ENCODE measurements around the gene ZNF845.
"Not testable (repeated sequence)": the region's sequence is repeated elsewhere in the genome, so short reads cannot be mapped to it uniquely, and the experiment has no call there.

Gene ZNF845

GRCh38 chr19:53388168-53388567 is 54.6 kb downstream of the ZNF845 start:
- DNase-seq, result no peak

GRCh38 chr19:53388904-53389303 is 55.4 kb downstream of the ZNF845 start:
- no peak for DNase-seq

GRCh38 chr19:53389571-53389970 is 56.0 kb downstream of the ZNF845 start:
- DNase-seq, result no peak

GRCh38 chr19:53389978-53390377 is 56.4 kb downstream of the ZNF845 start:
- no peak for DNase-seq

GRCh38 chr19:53394522-53394973 is 61.0 kb downstream of the ZNF845 start:
- DNase-seq, result no peak

DNA sequence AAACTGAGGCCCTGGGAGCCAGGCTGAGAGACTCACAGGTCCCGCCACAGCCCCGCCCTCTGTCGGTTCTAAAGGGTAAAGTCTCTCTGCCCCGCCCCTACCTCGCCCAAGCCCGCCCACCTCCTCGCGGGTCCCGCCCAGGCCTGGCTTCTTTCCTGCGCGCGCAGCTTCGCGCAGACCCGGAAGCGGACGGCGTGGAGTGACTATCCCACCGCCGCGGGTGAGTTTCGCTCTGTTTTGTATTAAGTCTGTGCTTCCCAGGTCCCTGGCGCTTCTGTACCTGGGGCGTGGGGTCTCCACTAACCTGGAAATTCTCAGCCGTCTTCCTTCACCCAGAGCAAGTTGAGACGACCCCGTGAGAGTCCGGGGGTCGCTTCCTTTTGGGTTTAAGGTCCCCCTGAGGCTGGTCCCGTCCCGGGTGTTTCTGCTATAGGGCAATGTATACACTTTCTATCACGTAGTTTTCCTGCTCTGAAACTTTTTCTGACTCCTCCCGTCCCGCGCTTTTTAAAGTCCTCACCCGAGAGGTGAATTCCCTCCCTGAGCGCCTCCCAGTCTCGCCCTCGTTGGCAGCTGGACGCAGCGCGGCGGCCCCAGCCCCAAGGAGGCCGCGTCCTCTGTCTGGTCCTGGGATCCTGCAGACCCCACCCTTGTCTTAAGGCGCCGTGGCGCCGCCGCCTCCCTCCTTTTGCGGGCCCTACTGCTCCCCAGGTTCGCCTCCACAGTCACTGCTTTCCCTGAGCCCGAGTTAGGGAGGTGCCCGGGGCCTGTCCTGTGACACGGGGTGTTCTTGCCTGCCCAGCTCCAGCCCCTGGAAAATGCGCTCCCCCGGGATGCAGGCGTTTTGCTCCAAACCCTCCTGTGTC is 61.7 kb downstream of the ZNF845 start, which contains the start of gene ZNF765:
Gene ZNF765 (plus strand): TSS at position 176 of the 866 bp plus-strand sequence. CDS start 2,867 bp downstream, outside the sequence.
- DNase-seq, result peak; percentile 97

DNA sequence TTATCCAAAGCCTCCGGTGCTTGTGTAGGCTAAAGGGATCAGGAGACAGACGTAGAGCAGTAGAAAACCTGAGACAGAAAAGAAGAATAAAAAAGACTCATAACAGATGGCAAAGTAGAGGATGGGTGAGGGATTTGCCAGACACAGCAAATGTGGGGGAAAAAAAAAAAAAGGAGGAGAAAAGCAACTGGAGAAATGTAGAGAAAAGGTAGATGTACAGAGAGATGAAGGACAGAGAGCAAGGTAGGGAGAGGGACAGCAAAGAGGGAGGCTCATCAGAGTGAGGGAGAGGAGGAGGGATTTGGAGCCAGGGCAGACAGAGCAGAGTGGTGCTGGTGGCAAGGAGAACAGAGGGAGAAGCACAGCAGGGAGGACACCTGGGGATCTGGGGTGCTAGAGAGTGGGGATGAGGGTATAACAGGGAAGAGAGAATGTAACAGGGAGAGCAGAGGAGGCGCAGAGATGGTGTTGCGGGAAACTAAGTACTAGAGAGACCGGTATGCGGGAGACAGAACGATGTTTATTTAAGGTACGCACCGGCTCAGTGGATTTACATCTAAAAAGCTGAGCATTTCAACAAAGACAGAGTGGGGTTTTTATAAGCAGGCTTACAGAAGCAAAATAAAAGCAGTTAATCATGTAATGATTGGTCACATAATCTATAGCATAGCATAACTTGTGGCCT is 62.4 kb downstream of the ZNF845 start:
- DNase-seq, result not testable (repeated sequence)

DNA sequence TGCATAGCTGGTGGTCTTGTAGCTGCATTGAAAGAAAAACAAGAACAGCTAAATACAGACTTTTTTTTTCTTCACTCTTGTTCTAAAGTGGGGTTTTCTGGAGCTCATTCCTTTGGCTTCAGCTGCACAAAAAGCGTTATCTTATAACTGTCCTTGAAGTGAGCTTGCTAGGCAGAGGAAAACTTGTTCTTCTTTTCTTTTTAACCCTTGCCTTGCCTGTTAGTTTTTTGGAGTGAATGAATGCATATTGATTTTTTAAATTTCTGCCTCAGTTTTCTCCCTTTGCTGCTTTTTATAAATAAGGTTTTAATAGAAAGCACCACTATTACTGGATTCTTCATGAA is 62.9 kb downstream of the ZNF845 start:
- DNase-seq, result no peak

- not testable (repeated sequence) for DNase-seq
Observed at GRCh38 chr19:53397918-53398317, 64.4 kb downstream of the ZNF845 start.
